NCI-H2171 treated with DMSO at 0.1 percent for 48 hours (cell line): ENCODE measurements around the gene IFRD1.
"Not testable (repeated sequence)": the region's sequence is repeated elsewhere in the genome, so short reads cannot be mapped to it uniquely, and the experiment has no call there.

Experiments
- DNase-seq: peaks from one replicate; lab custom pipeline; 2025; lab: John Stamatoyannopoulos, UW

IFRD1 gene

DNA sequence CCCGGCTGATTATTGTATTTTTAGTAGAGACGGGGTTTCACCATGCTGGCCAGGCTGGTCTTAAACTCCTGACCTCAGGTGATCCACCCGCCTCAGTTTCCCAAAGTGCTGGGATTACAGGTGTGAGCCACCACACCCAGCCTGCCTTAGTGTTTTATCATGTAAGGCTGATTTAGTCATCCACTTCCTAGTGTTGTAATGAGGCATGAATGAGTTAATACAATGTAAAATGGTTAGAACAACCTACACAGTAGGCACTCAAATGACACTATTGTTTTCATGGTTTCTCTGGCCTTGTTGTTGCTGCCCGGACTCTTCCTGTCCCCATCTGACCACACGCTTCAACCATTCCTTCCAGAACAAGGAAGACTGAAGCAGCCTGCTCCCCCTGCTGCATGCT lies 66.2 kb downstream of the IFRD1 start:
- DNase-seq, result not testable (repeated sequence)

- DNase-seq, result no peak
Observed at GRCh38 chr7:112517487-112517886, 67.2 kb downstream of the IFRD1 start.

GRCh38 chr7:112520787-112521186 lies 70.5 kb downstream of the IFRD1 start:
- DNase-seq, result no peak

DNA sequence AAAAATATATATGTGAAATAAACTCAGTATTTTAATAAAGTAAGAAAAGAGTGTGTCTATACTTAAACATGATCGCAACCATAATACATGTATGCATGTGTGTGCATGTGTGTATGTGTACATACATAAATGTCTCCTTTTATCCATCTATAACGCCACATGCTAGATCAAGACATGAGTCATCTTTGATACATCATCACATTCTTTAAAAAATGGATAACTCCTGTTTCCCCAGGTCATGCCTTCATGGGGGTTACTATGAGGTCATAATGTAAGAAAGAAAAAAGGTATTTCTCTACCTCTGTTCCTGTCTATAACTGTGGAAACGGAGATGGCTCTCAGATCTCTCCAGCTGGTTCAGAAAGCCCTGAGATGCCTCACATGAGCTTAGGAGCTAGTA lies 71.7 kb downstream of the IFRD1 start:
- DNase-seq, result no peak

DNA sequence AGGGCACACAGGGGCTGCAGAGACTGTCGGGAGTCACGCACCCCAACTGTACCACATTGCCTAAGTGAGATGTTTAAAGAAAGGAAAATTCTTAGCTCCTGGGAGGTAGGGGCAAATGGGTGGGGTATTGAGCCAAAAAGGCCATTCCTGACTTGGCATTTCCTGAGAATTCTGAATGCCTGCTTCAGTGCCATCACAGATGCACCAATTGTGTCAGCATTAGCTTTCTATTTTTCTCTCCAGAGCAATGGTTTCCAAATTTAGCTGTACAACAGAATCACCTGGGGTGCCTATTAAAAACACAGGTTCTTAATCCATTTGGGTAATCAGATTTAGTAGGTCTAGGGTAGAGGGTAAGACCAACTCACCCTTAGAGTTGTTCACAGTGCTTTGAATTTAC lies 73.6 kb downstream of the IFRD1 start:
- no peak for DNase-seq
